ENCODE data around the gene OR52L1.
"Not testable (repeated sequence)": the region's sequence is repeated elsewhere in the genome, so short reads cannot be mapped to it uniquely, and the experiment has no call there.

OR52L1 gene

DNA sequence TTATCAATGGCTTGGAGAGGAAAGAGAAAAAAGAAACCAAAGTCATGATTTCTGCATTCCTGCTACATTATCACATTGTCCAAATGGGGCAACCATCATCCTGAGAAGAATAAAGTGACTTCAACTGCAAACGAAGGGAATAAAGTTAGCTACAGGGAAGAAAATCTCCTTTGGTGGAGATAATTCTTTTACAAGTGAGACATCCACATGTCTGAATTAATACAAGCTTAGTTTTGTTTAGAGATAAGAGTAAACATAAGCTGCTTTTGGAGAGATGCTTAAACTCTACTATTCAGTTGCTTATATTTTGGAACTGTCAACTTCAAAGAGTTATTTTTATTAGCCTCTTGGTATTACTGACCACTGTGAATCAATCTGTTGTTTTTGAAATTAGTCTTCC, at the start of gene OR52L1:
Gene OR52L1 (minus strand): TSS at position 101 of the 400 bp plus-strand sequence. CDS start 55 bp downstream, at position 46.
- DNase-seq (ENCODE audit: low read depth, low spot score) = no peak

DNA sequence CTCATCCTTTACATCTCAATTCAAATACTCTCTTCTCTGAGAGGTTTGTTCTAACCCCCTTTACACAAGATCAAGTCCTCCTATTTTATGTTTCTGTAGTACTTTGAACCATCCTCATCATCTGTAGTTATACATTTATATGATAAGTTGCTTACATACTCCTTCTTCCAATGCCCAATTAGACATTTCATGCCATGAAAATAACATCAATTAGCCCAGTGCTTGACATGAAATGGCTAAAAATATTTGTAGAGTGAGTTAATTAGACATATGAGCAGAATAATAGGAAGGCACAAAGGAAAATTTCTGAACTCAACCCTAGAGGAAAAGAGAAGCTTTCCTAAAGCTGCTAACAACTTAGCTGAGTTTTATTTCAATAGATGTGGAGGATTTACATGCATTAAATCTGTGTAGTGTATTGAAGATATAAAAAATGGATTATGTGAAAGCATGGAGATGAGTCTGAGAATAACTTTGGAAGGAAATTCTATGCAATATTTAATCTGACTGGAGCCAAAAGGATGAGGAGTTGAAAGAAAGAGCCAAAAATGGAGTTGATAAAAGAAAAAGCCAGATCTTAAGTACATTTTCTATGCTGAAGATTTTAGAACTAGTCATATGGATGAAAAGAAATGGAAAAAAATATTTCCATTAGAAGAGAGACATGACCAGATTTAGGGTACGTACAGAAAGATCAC, 44.1 kb upstream of the OR52L1 start, which contains the start of gene OR56A1:
Gene OR56A1 (minus strand): TSS at position 51 of the 698 bp plus-strand sequence. CDS start 3,066 bp downstream, outside the sequence.
- DNase-seq (ENCODE audit: low read depth, low spot score) = no peak

DNA sequence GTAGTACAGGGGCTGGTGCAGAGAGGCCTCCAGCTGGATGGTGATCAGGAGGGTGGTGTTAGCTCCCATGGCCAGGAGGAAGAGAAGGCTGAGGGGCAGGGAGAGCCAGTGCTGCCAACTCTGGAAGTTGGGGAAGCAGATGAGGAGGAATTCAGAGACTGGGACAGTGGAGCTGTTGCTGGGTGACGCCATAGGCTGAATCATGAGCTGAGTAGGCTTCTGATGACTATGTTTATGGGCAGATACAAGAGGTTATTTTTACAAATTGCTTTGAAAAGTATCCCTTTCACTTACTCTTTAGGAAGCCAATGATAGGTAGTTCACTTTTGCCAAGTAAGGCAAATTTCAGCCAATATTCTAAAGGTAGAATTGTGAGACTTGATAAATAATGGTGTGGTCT, 40.7 kb upstream of the OR52L1 start:
- DNase-seq (ENCODE audit: low read depth, low spot score) = no peak

DNA sequence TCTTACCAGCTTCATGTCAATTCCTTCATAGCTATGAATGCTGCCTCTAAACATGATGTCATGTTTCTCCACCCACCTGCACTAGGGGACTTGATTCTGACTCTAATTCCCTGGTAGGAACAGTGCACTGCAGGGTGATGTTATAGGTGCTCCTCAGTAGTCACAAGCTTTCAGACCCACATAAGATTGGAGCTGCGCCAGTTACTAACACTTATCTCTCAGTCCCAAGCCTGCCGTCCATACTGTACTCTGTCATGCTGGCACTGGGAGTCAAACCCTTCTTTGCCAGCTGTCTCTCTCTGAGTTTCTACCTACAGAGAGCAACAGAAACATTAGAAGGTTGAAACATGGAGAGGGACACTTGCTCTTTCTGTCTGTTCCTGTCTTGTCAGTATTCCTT, 38.3 kb upstream of the OR52L1 start:
- DNase-seq (ENCODE audit: low read depth, low spot score) = no peak

DNA sequence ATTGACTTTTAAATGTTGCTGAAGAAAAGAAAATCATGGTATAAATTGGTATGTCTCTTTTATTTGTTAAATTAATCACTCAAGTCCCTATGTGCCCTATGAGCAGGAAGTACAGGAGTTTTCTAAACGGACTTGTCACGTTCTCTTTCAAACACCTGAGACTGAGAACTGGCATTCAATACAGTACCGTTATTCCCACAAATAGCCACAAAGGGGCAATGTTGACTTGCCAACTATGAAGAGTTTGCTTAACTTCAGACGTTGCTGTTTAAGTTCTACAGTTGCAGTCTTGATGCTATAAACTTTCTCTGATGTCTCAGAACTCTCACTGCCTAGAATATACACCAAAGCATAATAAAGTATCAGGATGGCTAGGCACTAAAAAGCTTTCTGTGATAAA, 36.2 kb upstream of the OR52L1 start:
- peak; percentile 48 for DNase-seq (ENCODE audit: low read depth, low spot score)

DNA sequence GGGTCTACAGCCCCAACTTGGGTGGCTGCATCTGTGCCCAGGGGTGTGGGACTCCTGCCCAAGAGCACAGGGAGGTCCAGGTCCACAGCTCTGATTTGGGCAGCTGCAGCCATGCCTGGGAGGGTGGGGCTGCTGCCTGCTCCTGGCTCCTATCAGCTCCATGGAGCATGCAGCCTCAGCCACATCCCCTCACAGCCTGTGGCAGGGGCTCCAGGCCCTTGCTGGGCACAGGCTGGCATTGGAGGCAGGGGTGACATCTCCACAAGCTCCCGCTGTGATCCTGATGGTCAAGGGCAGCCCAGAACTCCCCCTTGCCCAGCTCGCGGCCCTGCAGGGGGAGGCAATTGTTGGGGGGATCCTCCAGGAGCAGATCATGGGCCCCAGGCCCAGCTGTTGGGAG, 26.3 kb upstream of the OR52L1 start:
- DNase-seq (ENCODE audit: low read depth, low spot score) = no peak

DNA sequence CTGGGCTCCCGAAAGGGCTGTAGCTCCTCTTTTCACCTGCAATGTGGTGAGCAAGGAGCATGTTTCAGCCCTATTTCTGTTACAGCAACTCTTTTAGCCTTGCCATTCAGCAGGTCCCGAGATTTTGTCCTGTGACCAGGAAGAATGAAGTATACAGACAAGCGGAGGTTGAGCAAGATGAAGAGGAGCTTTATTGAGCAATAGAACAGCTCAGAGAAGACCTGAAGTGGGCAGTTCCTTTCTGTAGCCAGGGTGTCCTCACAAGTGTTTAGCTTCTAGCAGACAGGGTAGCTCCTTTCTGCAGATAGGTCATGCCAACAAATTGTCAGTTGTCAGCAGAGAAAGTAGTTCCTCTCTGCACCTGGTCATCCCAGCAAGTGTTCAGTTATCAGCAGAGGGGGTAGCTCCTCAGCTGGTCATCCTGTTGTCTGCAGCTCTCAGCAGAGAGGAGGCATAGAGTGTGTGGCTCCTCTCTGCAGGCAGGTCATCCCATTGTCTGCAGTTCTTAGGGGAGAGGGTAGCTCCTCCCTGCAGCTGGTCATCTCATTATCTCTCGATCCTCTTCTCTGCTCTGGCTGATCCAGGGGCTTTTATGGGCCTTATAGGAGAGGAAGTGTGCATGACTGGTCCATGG, 25.4 kb upstream of the OR52L1 start:
- no peak for DNase-seq (ENCODE audit: low read depth, low spot score)

DNA sequence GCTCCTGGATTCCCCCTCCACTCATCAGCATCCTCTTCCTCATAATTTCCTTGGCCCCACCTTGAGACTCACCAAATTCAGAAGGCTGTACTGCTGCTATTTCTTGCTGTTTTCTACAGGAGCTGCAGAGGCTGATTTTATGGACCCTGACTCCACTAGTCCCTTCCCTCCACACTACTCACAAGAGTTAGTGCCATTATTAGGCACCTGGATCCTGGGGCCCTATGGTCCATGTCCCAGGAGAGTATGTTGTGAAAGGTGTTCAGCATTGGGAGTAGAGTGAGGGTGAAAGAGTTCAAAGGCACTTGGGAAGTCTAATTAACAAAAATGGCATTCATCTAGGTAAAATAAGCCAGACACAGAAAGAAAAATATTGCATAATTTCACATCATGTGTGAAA, 20.1 kb upstream of the OR52L1 start, which contains the start of gene OR56A4:
Gene OR56A4 (minus strand): TSS at position 101 of the 400 bp plus-strand sequence. CDS start 3,954 bp downstream, outside the sequence.
- DNase-seq (ENCODE audit: low read depth, low spot score) = no peak

DNA sequence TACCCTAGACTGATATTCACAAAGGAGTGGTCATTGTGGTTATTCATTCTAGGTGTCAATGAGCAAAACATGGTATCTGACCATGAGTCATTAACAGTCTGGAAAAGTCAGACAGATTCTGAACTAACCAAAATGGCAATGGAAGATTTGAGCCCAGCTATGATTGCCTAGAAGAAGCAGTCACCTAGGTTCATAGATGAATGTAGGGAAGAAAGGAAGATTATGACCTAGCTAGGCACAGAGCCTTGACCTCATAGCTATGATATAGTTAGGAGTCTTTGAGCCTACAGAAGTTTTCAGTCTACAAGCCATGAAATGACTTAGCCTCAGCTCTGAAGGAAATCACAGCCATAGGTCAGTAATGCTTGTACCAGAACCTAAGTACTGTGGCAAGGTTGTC, 19.6 kb upstream of the OR52L1 start:
- DNase-seq (ENCODE audit: low read depth, low spot score) = no peak

DNA sequence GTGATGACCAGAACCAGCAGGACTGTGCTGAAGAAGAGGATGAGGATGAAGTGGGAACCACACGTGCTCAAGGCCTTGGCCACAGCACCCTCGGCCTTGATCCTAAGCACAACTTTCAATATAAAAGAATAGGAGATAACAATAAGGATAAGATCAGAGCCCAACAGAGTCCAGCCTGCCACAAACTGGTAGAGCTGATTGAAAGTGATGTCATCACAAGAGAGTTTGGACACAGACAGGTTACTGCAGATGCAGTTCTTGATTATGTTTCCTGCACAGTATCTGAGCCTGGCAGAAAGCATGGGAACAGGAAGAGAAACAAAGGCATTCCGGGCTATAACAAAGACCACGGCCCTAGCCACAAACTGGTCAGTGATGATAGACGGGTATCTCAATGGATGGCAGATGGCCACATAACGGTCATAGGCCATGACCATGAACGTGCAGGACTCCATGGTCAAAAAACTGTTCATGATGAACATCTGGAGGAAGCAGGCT, 15.5 kb upstream of the OR52L1 start:
- no peak for DNase-seq (ENCODE audit: low read depth, low spot score)

DNA sequence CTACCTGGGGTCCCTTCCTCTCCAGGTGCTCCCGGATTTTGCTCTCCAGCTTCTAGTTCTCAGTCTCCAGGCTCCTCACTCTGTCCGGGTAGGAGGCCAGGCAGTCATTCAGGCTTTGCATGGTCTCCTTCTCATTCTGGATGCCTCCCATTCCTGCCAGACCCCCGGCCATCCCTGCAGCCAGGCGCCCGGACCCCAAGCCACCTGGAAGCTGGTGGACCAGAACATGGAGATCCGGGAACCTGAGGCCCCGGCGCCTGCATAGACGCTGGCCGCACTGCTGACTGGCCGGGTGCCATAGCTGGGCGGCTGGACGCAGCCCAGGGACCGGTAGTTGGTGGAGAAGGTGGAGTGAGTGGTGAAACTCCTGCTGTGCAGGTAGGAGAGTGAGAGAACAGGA, 8.0 kb upstream of the OR52L1 start:
- no peak for DNase-seq (ENCODE audit: low read depth, low spot score)

DNA sequence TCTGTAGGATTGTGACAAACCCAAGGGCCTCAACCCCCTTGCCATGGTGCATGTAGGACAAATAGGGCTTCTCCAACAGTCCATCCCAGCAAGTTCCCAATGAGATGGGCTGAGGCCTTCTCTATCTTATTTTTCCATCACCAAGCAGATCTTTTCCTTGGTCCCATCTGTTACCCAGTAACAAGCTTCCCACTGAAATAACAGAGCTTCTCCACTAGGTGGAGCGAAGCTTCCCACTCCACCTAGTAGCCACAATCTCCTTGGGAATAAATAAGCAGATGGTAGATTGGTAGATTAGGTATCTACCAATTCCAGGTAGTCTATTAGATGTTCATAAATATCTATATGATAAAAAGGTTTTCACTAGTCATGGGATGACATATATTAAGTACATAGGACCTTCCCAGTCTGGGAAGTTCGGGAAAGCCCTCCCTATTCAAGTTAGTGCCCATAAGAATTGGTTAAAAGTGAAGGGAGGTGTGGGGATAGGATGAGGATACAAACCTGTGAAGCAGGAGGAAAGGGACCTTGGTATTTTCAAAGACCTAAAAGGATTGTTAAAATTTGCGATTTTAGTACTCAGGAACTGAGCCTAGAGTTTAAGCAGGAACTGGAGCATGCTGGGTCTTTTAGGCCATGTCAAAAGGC, 5.9 kb upstream of the OR52L1 start:
- DNase-seq (ENCODE audit: low read depth, low spot score) = peak; percentile 11

DNA sequence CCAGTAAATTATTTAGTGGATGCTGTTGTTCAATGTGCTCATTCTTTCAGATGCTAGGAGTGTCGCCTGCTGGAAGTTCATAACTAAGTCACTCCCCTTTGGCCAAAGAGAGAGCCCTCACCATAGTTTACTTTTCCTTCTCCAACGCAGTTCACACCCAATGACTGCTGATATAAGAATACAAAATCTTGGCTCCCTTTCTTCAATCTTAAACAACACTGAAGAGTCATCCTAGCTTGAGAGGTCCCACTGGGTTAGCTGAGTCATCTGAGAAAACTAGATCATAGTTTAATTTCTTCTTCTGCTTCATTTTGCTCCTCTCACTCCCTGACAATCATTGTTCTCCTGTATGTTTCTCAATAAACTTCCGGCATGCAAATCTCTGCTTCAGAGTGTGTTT, 5.4 kb upstream of the OR52L1 start:
- DNase-seq (ENCODE audit: low read depth, low spot score) = no peak

DNA sequence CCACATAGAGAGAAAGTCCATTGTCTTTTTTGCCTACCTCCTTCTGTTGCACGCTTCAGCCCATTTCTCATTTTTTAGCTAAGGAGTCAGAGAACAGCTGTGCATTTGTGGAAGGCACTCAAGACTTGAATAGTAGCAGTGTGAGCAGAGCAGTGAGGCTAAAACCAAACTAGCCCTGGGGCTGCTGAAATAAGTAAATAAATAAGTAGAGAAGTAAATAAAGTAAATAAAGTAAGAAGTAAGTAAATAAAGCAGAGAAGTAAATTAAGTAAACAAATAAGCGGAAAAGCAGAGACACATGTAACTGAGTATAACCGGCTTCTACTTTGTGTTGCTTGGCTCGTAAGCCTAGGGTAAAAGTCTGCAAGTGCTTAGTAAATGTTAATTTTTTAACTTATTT, 2.4 kb upstream of the OR52L1 start:
- no peak for DNase-seq (ENCODE audit: low read depth, low spot score)

DNA sequence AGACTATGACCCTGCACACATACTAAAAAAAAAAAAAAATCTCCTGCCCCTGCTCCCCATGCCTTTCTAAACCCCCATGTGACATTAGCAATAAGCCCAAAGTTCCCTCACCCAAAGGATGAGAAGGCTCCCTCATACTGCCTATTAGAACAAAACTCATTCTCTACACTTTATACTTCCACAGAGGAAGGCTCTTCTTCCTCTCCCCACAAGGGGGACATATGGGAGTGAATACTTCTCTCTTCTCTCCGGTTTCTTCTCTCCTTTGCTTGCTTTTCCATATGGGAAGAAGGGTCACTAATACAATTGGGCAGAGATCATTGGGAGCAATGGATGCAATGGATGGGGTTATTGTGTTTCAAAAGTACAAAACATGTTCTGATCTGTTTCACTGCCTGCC, 3.3 kb downstream of the OR52L1 start:
- no peak for DNase-seq (ENCODE audit: low read depth, low spot score)

DNA sequence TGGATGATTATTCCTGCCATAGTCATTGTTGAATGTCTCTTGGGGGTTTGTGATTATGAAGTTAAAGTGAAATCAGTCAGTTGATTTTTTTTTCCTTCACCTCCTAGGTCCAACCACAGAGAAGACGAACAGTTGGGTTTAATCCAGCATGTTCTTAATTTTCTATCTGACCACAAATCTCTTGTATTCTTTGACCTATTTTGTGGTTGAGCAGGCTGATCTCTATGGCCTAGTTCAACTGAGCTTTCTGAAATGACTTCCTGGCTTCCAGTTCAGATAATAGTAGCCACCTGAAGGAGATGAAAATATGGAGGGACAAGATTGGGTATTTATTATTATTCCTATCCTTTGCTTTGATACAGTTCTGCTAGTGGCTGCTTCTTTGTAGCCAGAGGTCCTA, 13.3 kb downstream of the OR52L1 start:
- DNase-seq (ENCODE audit: low read depth, low spot score) = no peak

DNA sequence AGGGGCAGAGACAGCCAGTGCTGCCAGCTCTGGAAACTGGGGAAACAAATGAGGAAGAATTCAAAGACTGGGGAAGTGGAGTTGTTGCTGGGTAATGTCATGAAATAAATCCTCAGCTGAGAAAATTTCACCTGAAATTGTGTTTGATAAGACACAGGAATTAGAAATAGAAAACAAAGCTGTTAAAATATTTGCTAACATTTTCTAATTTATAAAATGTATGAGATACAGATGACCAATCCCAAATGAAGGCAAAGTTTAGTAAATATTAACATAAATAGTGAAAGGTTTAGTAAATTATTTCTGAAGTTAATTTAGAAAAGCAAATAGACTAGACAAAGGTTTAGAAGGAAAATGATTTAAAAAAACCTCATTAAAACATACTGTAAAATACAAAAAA, 18.4 kb downstream of the OR52L1 start, which contains the start of gene OR56A5:
Gene OR56A5 (minus strand): TSS at position 101 of the 400 bp plus-strand sequence. CDS start 0 bp downstream, at position 101.
- no peak for DNase-seq (ENCODE audit: low read depth, low spot score)

DNA sequence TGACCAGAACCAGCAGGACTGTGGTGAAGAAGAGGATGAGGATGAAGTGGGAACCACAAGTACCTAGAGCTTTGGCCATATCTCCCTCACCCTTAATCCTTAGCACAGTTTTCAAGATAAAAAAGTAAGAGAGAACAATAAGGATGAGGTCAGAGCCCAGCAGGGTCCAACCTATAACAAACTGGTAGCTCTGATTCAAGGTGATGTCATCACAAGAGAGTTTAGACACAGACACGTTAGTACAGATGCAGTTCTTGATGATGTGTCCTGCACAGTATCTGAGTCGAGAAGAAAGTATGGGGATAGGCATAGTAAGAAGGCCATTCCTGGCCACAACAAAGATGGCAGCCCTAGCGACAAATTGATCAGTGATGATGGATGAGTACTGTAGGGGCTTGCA, 19.1 kb downstream of the OR52L1 start:
- no peak for DNase-seq (ENCODE audit: low read depth, low spot score)

DNA sequence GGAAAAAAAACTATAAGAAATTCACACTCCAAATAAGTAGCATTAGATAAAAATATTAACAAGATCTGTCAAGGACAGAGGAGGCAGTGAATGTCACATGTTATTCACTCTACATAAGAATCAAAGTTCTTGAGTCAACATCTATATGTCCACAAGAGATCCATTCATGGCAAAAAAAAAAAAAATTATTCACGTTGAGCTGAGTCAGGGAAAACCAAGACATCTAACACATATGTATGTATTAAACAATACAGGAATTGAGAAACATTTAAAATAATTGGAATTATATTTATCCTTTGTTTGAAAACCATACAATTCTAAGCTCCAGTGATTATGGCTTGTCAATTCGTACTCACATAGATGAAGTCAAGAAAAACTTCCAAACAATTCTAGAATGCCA, 19.8 kb downstream of the OR52L1 start:
- no peak for DNase-seq (ENCODE audit: low read depth, low spot score)

DNA sequence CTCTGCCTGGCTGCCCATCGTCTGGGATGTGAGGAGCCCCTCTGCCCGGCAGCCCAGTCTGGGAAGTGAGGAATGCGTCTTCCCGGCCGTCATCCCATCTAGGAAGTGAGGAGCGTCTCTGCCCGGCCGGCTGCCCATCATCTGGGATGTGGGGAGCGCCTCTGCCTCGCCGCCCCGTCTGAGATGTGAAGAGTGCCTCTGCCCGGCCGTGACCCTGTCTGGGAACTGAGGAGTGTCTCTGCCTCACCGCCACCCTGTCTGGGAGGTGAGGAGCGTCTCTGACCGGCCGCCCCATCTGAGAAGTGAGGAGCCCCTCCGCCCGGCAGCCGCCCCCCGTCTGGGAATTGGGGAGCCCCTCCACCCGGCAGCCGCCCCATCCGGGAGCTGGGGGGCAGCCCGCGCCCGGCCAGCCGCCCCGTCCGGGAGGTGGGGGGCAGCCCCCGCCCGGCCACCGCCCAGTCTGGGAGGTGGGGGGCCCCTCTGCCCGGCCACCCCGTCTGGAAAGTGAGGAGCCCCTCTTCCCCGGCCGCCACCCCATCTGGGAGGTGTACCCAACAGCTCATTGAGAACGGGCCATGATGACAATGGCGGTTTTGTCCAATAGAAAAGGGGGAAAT, 26.0 kb downstream of the OR52L1 start:
- not testable (repeated sequence) for DNase-seq (ENCODE audit: low read depth, low spot score)

DNA sequence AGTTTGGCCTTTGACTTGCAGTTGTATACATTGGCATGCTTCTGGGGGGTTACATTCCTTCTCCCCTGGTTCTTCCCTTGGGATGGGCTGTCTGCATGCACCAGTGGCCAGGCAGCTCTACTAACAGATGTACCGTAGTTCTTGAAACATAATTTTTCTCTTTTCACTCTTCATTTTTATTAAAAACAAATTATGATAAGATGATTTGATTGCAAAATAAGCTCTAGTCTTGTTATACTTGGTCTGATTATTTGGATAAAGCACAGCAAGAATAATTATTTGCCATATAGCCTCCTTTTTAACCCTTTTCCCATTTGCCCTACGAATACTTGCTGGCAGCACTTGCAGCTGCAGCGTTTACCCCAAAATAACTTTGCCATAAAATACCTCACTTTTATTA, 31.2 kb downstream of the OR52L1 start:
- no peak for DNase-seq (ENCODE audit: low read depth, low spot score)

DNA sequence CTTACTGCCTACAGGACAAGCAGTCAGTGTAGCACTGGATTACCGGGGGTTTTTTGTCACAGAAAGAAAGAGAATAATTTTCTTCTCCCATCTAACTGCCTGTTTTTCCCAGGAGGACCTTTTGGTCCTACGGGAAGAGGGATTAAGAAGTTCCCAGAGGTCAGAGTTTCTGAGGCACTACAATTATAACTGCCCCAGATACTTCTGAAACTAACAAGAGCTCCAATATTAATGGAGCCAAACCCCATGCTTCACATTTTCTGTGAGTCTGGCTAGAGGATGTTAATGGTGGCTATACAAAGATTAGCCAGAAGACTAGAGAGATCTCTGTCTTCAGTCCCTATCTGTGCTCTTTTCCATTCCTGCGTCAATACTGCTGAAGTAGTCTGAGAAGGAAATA, 44.8 kb downstream of the OR52L1 start, which contains the start of gene OR56A3:
Gene OR56A3 (plus strand): TSS at position 301 of the 400 bp plus-strand sequence. CDS start 5,096 bp downstream, outside the sequence.
- DNase-seq (ENCODE audit: low read depth, low spot score) = no peak

Measured in astrocyte of the hippocampus (primary cell).